HepG2 (cell line): Measurements from ENCODE around the gene NSMF. TPM values are rescaled to one million over a fixed set of nuclear protein-coding genes. Genes with fewer than 3 reads are reported as not detected.

Source experiments
- ATAC-seq: fragments of 200-7000 bp; cut with Tn5 transposase; 3 replicates; pipeline ENCODE4 v1.9.1; 2020; ENCODE audit warnings: mild to moderate bottlenecking, moderate library complexity
- BruUV-seq: library from RNA; stranded (reverse); fragments of 400-500 nt; replicated peaks from 2 replicates; lab custom pipeline; 2021; lab: Mats Ljungman, UMichigan
- CTCF ChIA-PET: fragments of 300-600 bp; formaldehyde crosslinking; extraction: SDS; loops from one replicate; lab custom pipeline; 2021; ENCODE audit warnings: low total read pairs, inconsistent platforms, low intra/inter-chr PET ratio; lab: Yijun Ruan, JAX
- POLR2A ChIA-PET: fragments of 350-600 bp; sonication (Branson Sonifier 250); formaldehyde crosslinking; loops from one replicate; lab custom pipeline; 2020; ENCODE audit warnings: antibody characterized with exemption, inconsistent platforms; lab: Yijun Ruan, JAX
- DNase-seq: peaks from one replicate; pipeline ENCODE4 v3.0.0-alpha.2; 2015; ENCODE audit warnings: low spot score
- FAIRE-seq: peaks from 3 replicates; lab custom pipeline; 2011; peaks lifted over from hg19 to GRCh38; lab: Jason Lieb, UNC
- H2AFZ ChIP-seq: one replicate; pipeline ENCODE4 v1.6.1; 2011; ENCODE audit warnings: low read length, inconsistent platforms
- H3K27ac ChIP-seq: fragments of 300-600 bp; 3 replicates; pipeline ENCODE4 v1.8.0; 2011; ENCODE audit warnings: mixed run types, mild to moderate bottlenecking, mixed read lengths, low read length, inconsistent platforms; ENCODE audit not compliant: insufficient read depth; ENCODE audit errors: extremely low read length
- H3K27me3 ChIP-seq, 2 experiments: fragments of 200-600 bp in 1 of 2; 2 replicates in 1 of 2; 3 replicates in 1 of 2; pipeline versions ENCODE4 v1.6.0 to v1.8.0; 2011; ENCODE audit warnings: low read length in 2 of 2, mild to moderate bottlenecking in 2 of 2, moderate library complexity in 2 of 2, inconsistent platforms in 1 of 2; ENCODE audit not compliant: insufficient read depth in 2 of 2, control insufficient read depth in 1 of 2
- H3K36me3 ChIP-seq, 2 experiments: fragments of 200-600 bp in 1 of 2; replicated peaks in 1 of 2; 2 replicates in 1 of 2; 3 replicates in 1 of 2; pipeline versions ENCODE4 v1.5.1 to v1.8.0; 2011; ENCODE audit warnings: low read length in 2 of 2, inconsistent platforms in 1 of 2; ENCODE audit not compliant: insufficient read depth in 2 of 2, control insufficient read depth in 1 of 2
- H3K4me1 ChIP-seq: 2 replicates; pipeline ENCODE4 v1.5.1; 2012; ENCODE audit warnings: low read length, inconsistent platforms; ENCODE audit not compliant: insufficient read depth
- H3K4me2 ChIP-seq: 2 replicates; pipeline ENCODE4 v1.6.0; 2011; ENCODE audit warnings: low read depth, low read length, inconsistent platforms
- H3K4me3 ChIP-seq, 3 experiments: fragments of 200-600 bp in 1 of 3; sonication (generic), shearing (Covaris generic) in 1 of 3; replicated peaks in 1 of 3; 2 replicates each; pipeline ENCODE4 v1.5.1; 2011 to 2016; ENCODE audit warnings: low read length in 3 of 3, inconsistent platforms in 2 of 3, low read depth in 2 of 3, mild to moderate bottlenecking in 2 of 3, control low read depth in 1 of 3, mixed read lengths in 1 of 3; ENCODE audit not compliant: insufficient read depth in 1 of 3
- H3K79me2 ChIP-seq: one replicate; pipeline ENCODE4 v1.6.1; 2011; ENCODE audit warnings: low read length, inconsistent platforms; ENCODE audit not compliant: insufficient read depth
- H3K9ac ChIP-seq: 2 replicates; pipeline ENCODE4 v1.6.0; 2011; ENCODE audit warnings: mild to moderate bottlenecking, low read depth, low read length, inconsistent platforms; ENCODE audit not compliant: insufficient read depth
- H3K9me3 ChIP-seq: 2 replicates; pipeline ENCODE4 v1.5.1; 2012; ENCODE audit warnings: mild to moderate bottlenecking, low read length
- H4K20me1 ChIP-seq: 2 replicates; pipeline ENCODE4 v1.6.0; 2011; ENCODE audit warnings: inconsistent platforms, mild to moderate bottlenecking, low read length, moderate library complexity; ENCODE audit not compliant: insufficient read depth
- AGO1 ChIP-seq: fragments of 200-400 bp; formaldehyde crosslinking; IDR thresholded peaks from 2 replicates; pipeline ENCODE4 v1.6.1; 2017; ENCODE audit warnings: mild to moderate bottlenecking, low read depth, low read length, moderate library complexity; ENCODE audit not compliant: poor library complexity, severe bottlenecking
- MYPOP ChIP-seq: sonication (generic); formaldehyde crosslinking; IDR thresholded peaks from 2 replicates; pipeline ENCODE4 v1.8.1; 2023; ENCODE audit warnings: mild to moderate bottlenecking, moderate library complexity, missing genetic modification reagents
- ZNF431 ChIP-seq: sonication (generic); formaldehyde crosslinking; IDR thresholded peaks from 2 replicates; pipeline ENCODE4 v1.9.0; 2022; ENCODE audit warnings: missing genetic modification reagents, low read depth, mild to moderate bottlenecking, borderline replicate concordance
- ZNF615 ChIP-seq: sonication (generic); formaldehyde crosslinking; IDR thresholded peaks from 2 replicates; pipeline ENCODE4 v1.5.0; 2020; ENCODE audit warnings: mild to moderate bottlenecking, missing genetic modification reagents, borderline replicate concordance
- ZNF629 ChIP-seq: sonication (generic); formaldehyde crosslinking; conservative IDR thresholded peaks from 2 replicates; pipeline ENCODE4 v1.5.0; 2020; ENCODE audit warnings: missing genetic modification reagents
- ZNF670 ChIP-seq: sonication (generic); formaldehyde crosslinking; IDR thresholded peaks from 2 replicates; pipeline ENCODE4 v1.8.0; 2022; ENCODE audit warnings: mild to moderate bottlenecking, missing genetic modification reagents, borderline replicate concordance
- WGBS: methylation state at CpG from one replicate; pipeline ENCODE4 v1.1.6; 2017; ENCODE audit warnings: low lambda C conversion rate; 5-methylcytosine and 5-hydroxymethylcytosine counted together
- in situ Hi-C: cut with HindIII; loops from 2 replicates; pipeline ENCODE4 v1.10.0; 2017; ENCODE audit warnings: low pct_unique_long_range_greater_than_20kb; ENCODE audit not compliant: extremely low pct_ligation_motif_present
- intact Hi-C: fragments of 100-400 bp; cut with micrococcal nuclease; formaldehyde crosslinking; loops from one replicate; pipeline ENCODE4 v1.10.0; 2022; ENCODE audit not compliant: unreplicated experiment
- polyA plus RNA-seq, 8 experiments: library from polyadenylated mRNA; depleted of rRNA in 3 of 8; stranded (reverse) in 7 of 8; unstranded in 1 of 8; fragments of >200 nt; fragmentation: Illumina TruSeq in 4 of 8; extraction: Trizol in 4 of 8; gene quantifications; 2 replicates each; pipeline versions ENCODE4 v1.2.1 to v1.2.3, GENCODE V29; 2011 to 2016; ENCODE audit warnings: low read depth in 4 of 8, missing spikeins in 1 of 8, mixed read lengths in 1 of 8; ENCODE audit not compliant: insufficient read depth in 1 of 8
- total RNA-seq, 5 experiments: library from RNA; depleted of rRNA; stranded (reverse); fragments of >200 nt; fragmentation: Illumina TruSeq; extraction: Trizol; gene quantifications; 2 replicates each; pipeline ENCODE4 v1.2.3, GENCODE V29; 2016; ENCODE audit warnings: low read depth in 1 of 5

NSMF gene
- total and polyA plus RNA-seq, 2 of the 13 experiments (the other 11 are each of a cell fraction or from before 2014, with no cell fraction given): 44.3 to 183 TPM

- Histone ChIP-seq H3K9ac (no peak overlapping the region), H3K27me3 (peaks cover 8 to 19% of the 10 kb centered on the region in 2 experiments; a peak in 3 of 5 replicates), H3K4me2 (no peak overlapping the region), H2AFZ (no peak overlapping the region), H3K27ac (no peak overlapping the region), H4K20me1 (no peaks in the 10 kb centered on the region), H3K4me3 (no peak overlapping the region), H3K4me1 (peaks cover 23% of the 10 kb centered on the region), H3K9me3 (no peaks in the 10 kb centered on the region), H3K79me2 (no peaks in the 10 kb centered on the region), H3K36me3 (no peaks in the 10 kb centered on the region)
- ChIA-PET POLR2A (interaction anchor here (0.7 to 1.9 kb wide), 2 partner anchors 9 to 23 kb away, joined by 5 to 7 read pairs; partner anchors contain the start of gene ENTPD8), CTCF (no interaction called here)
- intact Hi-C loops: no loop called here
- DNase-seq (no peak), FAIRE-seq (no peak), ATAC-seq (no peak)
- no TSS peak for BruUV-seq
- in situ Hi-C loops: no loop called here
- 58% methylated on average over 4 of the region's 20 CpGs for WGBS
- TF ChIP-seq AGO1 (peak; percentile 8), ZNF615 (CRISPR knock-in tag) (no peak), ZNF431 (CRISPR knock-in tag) (no peak), ZNF670 (CRISPR knock-in tag) (no peak), MYPOP (CRISPR knock-in tag) (no peak), ZNF629 (CRISPR knock-in tag) (no peak)
These were observed 26.3 kb downstream of the NSMF start for GRCh38 chr9:137432687-137433348.
